BLaER1 (cell line): ENCODE data around the gene ADGRG6.
A peak's percentile ranks its signal among the peaks of the same experiment; 100 is the strongest.

ENCODE experiments used
- H3K27ac ChIP-seq: shearing (Covaris generic); formaldehyde crosslinking; 2 replicates; pipeline ENCODE4 v1.8.1; 2022
- H3K27me3 ChIP-seq: shearing (Covaris generic); formaldehyde crosslinking; 2 replicates; pipeline ENCODE4 v1.8.1; 2022
- H3K36me3 ChIP-seq: shearing (Covaris generic); formaldehyde crosslinking; 2 replicates; pipeline ENCODE4 v1.8.1; 2022
- H3K4me1 ChIP-seq: shearing (Covaris generic); formaldehyde crosslinking; 2 replicates; pipeline ENCODE4 v1.8.1; 2022
- H3K4me2 ChIP-seq: shearing (Covaris generic); formaldehyde crosslinking; 2 replicates; pipeline ENCODE4 v1.8.1; 2022
- H3K4me3 ChIP-seq: shearing (Covaris generic); formaldehyde crosslinking; 2 replicates; pipeline ENCODE4 v1.8.1; 2022
- H3K9ac ChIP-seq: shearing (Covaris generic); formaldehyde crosslinking; 2 replicates; pipeline ENCODE4 v1.8.1; 2022
- H3K9me3 ChIP-seq: shearing (Covaris generic); formaldehyde crosslinking; 2 replicates; pipeline ENCODE4 v1.8.1; 2022
- H4K20me1 ChIP-seq: shearing (Covaris generic); formaldehyde crosslinking; 2 replicates; pipeline ENCODE4 v1.8.1; 2022
- Cebpa-rat ChIP-seq: shearing (Covaris generic); IDR thresholded peaks from 2 replicates; pipeline ENCODE4 v1.8.1; 2022

The ADGRG6 gene

GRCh38 chr6:142301651-142302391 lies at the start of gene ADGRG6:
TSS of gene ADGRG6 (plus strand) at chr6:142302007. CDS start at chr6:142302330, 323 bp downstream.
- Histone ChIP-seq H3K4me2 (no peak within 1 kb of the TSS), H3K4me3 (no peak within 1 kb of the TSS), H4K20me1 (no peaks in the 10 kb centered on the region), H3K9ac (no peak within 1 kb of the TSS), H3K27ac (no peak within 1 kb of the TSS), H3K36me3 (no peaks in the 10 kb centered on the region), H3K9me3 (peaks cover 13% of the 10 kb centered on the region), H3K4me1 (no peaks in the 10 kb centered on the region), H3K27me3 (no peaks in the 10 kb centered on the region)
- no peak for TF ChIP-seq Cebpa-rat

- Histone ChIP-seq H3K4me2 (no peak overlapping the region), H4K20me1 (no peaks in the 10 kb centered on the region), H3K4me1 (peaks cover 11% of the 10 kb centered on the region), H3K9me3 (no peaks in the 10 kb centered on the region), H3K36me3 (no peaks in the 10 kb centered on the region), H3K27me3 (no peaks in the 10 kb centered on the region), H3K4me3 (no peak overlapping the region), H3K27ac (no peak overlapping the region), H3K9ac (no peak overlapping the region)
- no peak for TF ChIP-seq Cebpa-rat
These were observed 47.3 kb upstream of the ADGRG6 start for GRCh38 chr6:142254513-142254912.

- Histone ChIP-seq H3K36me3 (no peaks in the 10 kb centered on the region), H3K27me3 (no peaks in the 10 kb centered on the region), H3K4me2 (peak overlapping the region; percentile 33), H3K9me3 (no peaks in the 10 kb centered on the region), H3K9ac (no peak overlapping the region), H4K20me1 (no peaks in the 10 kb centered on the region), H3K4me1 (peaks cover 11% of the 10 kb centered on the region), H3K27ac (no peak overlapping the region), H3K4me3 (no peak overlapping the region)
- TF ChIP-seq Cebpa-rat, result no peak
These were observed 46.0 kb upstream of the ADGRG6 start for GRCh38 chr6:142255785-142256184.

GRCh38 chr6:142258305-142258704 lies 43.5 kb upstream of the ADGRG6 start:
- Histone ChIP-seq H3K4me1 (peaks cover 11% of the 10 kb centered on the region), H3K27ac (no peak overlapping the region), H3K4me2 (no peak overlapping the region), H3K36me3 (no peaks in the 10 kb centered on the region), H3K4me3 (no peak overlapping the region), H3K9ac (no peak overlapping the region), H4K20me1 (no peaks in the 10 kb centered on the region), H3K9me3 (no peaks in the 10 kb centered on the region), H3K27me3 (no peaks in the 10 kb centered on the region)
- no peak for TF ChIP-seq Cebpa-rat

- H4K20me1 ChIP-seq, result no peaks in the 10 kb centered on the region
- H3K36me3 ChIP-seq, result no peaks in the 10 kb centered on the region
- H3K27ac ChIP-seq, result no peak overlapping the region
- H3K9ac ChIP-seq, result no peak overlapping the region
- no peaks in the 10 kb centered on the region for H3K27me3 ChIP-seq
- no peak overlapping the region for H3K4me3 ChIP-seq
- no peak for TF ChIP-seq Cebpa-rat
- peaks cover 11% of the 10 kb centered on the region for H3K4me1 ChIP-seq
- H3K4me2 ChIP-seq, result no peak overlapping the region
- H3K9me3 ChIP-seq, result no peaks in the 10 kb centered on the region
These were observed 43.0 kb upstream of the ADGRG6 start for GRCh38 chr6:142258757-142259156.

GRCh38 chr6:142260748-142261147 lies 41.1 kb upstream of the ADGRG6 start:
- Histone ChIP-seq H3K27ac (no peak overlapping the region), H3K4me2 (no peak overlapping the region), H3K4me1 (peaks cover 7% of the 10 kb centered on the region), H3K9ac (no peak overlapping the region), H4K20me1 (no peaks in the 10 kb centered on the region), H3K4me3 (no peak overlapping the region), H3K36me3 (no peaks in the 10 kb centered on the region), H3K27me3 (no peaks in the 10 kb centered on the region), H3K9me3 (no peaks in the 10 kb centered on the region)
- TF ChIP-seq Cebpa-rat, result no peak

- H4K20me1 ChIP-seq, result no peaks in the 10 kb centered on the region
- no peak overlapping the region for H3K4me3 ChIP-seq
- H3K9me3 ChIP-seq, result no peaks in the 10 kb centered on the region
- no peak overlapping the region for H3K4me2 ChIP-seq
- H3K9ac ChIP-seq, result no peak overlapping the region
- H3K36me3 ChIP-seq, result no peaks in the 10 kb centered on the region
- TF ChIP-seq Cebpa-rat, result no peak
- H3K27me3 ChIP-seq, result no peaks in the 10 kb centered on the region
- H3K4me1 ChIP-seq, result no peaks in the 10 kb centered on the region
- no peak overlapping the region for H3K27ac ChIP-seq
These were observed 39.6 kb upstream of the ADGRG6 start for GRCh38 chr6:142262231-142262630.

GRCh38 chr6:142265476-142265875 lies 36.3 kb upstream of the ADGRG6 start:
- Histone ChIP-seq H3K9ac (no peak overlapping the region), H3K9me3 (no peaks in the 10 kb centered on the region), H3K4me1 (no peaks in the 10 kb centered on the region), H3K4me2 (no peak overlapping the region), H3K36me3 (no peaks in the 10 kb centered on the region), H3K4me3 (no peak overlapping the region), H3K27me3 (no peaks in the 10 kb centered on the region), H3K27ac (no peak overlapping the region), H4K20me1 (no peaks in the 10 kb centered on the region)
- no peak for TF ChIP-seq Cebpa-rat

GRCh38 chr6:142266060-142266459 lies 35.7 kb upstream of the ADGRG6 start:
- no peak for TF ChIP-seq Cebpa-rat
- Histone ChIP-seq H3K4me1 (no peaks in the 10 kb centered on the region), H3K9me3 (no peaks in the 10 kb centered on the region), H3K27ac (no peak overlapping the region), H3K4me3 (no peak overlapping the region), H3K36me3 (no peaks in the 10 kb centered on the region), H4K20me1 (no peaks in the 10 kb centered on the region), H3K27me3 (no peaks in the 10 kb centered on the region), H3K4me2 (no peak overlapping the region), H3K9ac (no peak overlapping the region)

GRCh38 chr6:142271476-142271875 lies 30.3 kb upstream of the ADGRG6 start:
- H3K4me1 ChIP-seq, result no peaks in the 10 kb centered on the region
- no peak overlapping the region for H3K4me2 ChIP-seq
- no peak overlapping the region for H3K4me3 ChIP-seq
- no peaks in the 10 kb centered on the region for H3K36me3 ChIP-seq
- no peak for TF ChIP-seq Cebpa-rat
- no peak overlapping the region for H3K27ac ChIP-seq
- no peak overlapping the region for H3K9ac ChIP-seq
- H4K20me1 ChIP-seq, result no peaks in the 10 kb centered on the region
- no peaks in the 10 kb centered on the region for H3K27me3 ChIP-seq
- H3K9me3 ChIP-seq, result no peaks in the 10 kb centered on the region

GRCh38 chr6:142274656-142275055 lies 27.2 kb upstream of the ADGRG6 start:
- Histone ChIP-seq H3K27ac (no peak overlapping the region), H3K4me2 (no peak overlapping the region), H3K4me1 (no peaks in the 10 kb centered on the region), H3K36me3 (no peaks in the 10 kb centered on the region), H3K9ac (no peak overlapping the region), H3K4me3 (no peak overlapping the region), H4K20me1 (no peaks in the 10 kb centered on the region), H3K27me3 (no peaks in the 10 kb centered on the region), H3K9me3 (no peaks in the 10 kb centered on the region)
- TF ChIP-seq Cebpa-rat, result no peak
